Lung (tissue), 12 donors: ENCODE results near the gene RAD23B. TPM values are rescaled to one million over a fixed set of nuclear protein-coding genes. Genes with fewer than 3 reads are reported as not detected.
A peak's percentile ranks its signal among the peaks of the same experiment; 100 is the strongest.

ENCODE experiments used
- ATAC-seq: fragments of 200-7000 bp; cut with Tn5 transposase; one replicate; pipeline ENCODE4 v1.9.1; 2020; ENCODE audit warnings: moderate number of reproducible peaks; ENCODE audit not compliant: insufficient read depth, low FRiP score
- DNase-seq, 3 donors: peaks; one replicate each; pipeline ENCODE4 v3.0.0-alpha.2; 2013 to 2017
- H3K27ac ChIP-seq, 2 donors: one replicate each; pipeline ENCODE4 v1.5.1; 2013; ENCODE audit warnings: mild to moderate bottlenecking in 2 of 2, moderate library complexity in 2 of 2, control low read depth in 1 of 2, inconsistent platforms in 1 of 2, low read depth in 1 of 2, low read length in 1 of 2
- H3K27me3 ChIP-seq, 3 donors: one replicate each; pipeline ENCODE4 v1.5.1; 2013; ENCODE audit warnings: low read length in 2 of 3; ENCODE audit not compliant: control insufficient read depth in 3 of 3, insufficient read depth in 3 of 3
- H3K36me3 ChIP-seq, 4 donors: one replicate each; pipeline ENCODE4 v1.5.1; 2013; ENCODE audit warnings: low read length in 4 of 4, mild to moderate bottlenecking in 1 of 4, moderate library complexity in 1 of 4; ENCODE audit not compliant: control insufficient read depth in 4 of 4, insufficient read depth in 4 of 4
- H3K4me1 ChIP-seq, 5 donors: one replicate each; pipeline ENCODE4 v1.5.1; 2013; ENCODE audit warnings: low read length in 5 of 5, mild to moderate bottlenecking in 2 of 5, moderate library complexity in 1 of 5; ENCODE audit not compliant: control insufficient read depth in 5 of 5, insufficient read depth in 5 of 5
- H3K4me3 ChIP-seq: one replicate; pipeline ENCODE4 v1.5.1; 2013; ENCODE audit warnings: mild to moderate bottlenecking, control low read depth, moderate library complexity
- H3K9ac ChIP-seq, 2 donors: one replicate each; pipeline ENCODE4 v1.5.1; 2013; ENCODE audit warnings: low read length in 2 of 2, control low read depth in 1 of 2; ENCODE audit not compliant: insufficient read depth in 1 of 2
- H3K9me3 ChIP-seq, 4 donors: one replicate each; pipeline ENCODE4 v1.5.1; 2013; ENCODE audit warnings: low read length in 3 of 4, mild to moderate bottlenecking in 1 of 4, moderate library complexity in 1 of 4; ENCODE audit not compliant: control insufficient read depth in 4 of 4, insufficient read depth in 3 of 4
- WGBS, 2 donors: extraction: QIAGEN DNeasy Blood & Tissue Kit; methylation state at CpG; one replicate each; pipeline ENCODE4 v1.1.7; 2013; 5-methylcytosine and 5-hydroxymethylcytosine counted together
- polyA plus RNA-seq, 2 donors: library from polyadenylated mRNA; stranded (reverse); fragments of 200-250 nt; gene quantifications; one replicate each; pipeline ENCODE4 v1.2.1, GENCODE V29; 2013
- total RNA-seq, 2 donors: library from RNA; depleted of rRNA in 1 of 2; stranded (reverse); fragments of >200 nt in 1 of 2; gene quantifications; one replicate each; pipeline ENCODE4 v1.2.1, GENCODE V29; 2014 to 2021
- TF ChIP-seq, protein P1 (sequence below): IDR thresholded peaks from 2 replicates; pipeline ENCODE4 v1.5.1; 2012; ENCODE audit warnings: mild to moderate bottlenecking; ENCODE audit errors: control extremely low read depth, extremely low read depth
- donor health status: control.
- donor health status: control.
- donor health status: Bipolar disorder and iron deficiency.
- donor health status: healthy.
- donor health status: DM: yes; HTN: yes; CAD: no.

RAD23B gene
- total and polyA plus RNA-seq, 4 donors, result 37.9 to 114 (median 62.3) TPM

GRCh38 chr9:107243742-107244141 lies 39.3 kb upstream of the RAD23B start:
- Histone ChIP-seq H3K4me3 (no peak overlapping the region), H3K27me3 (no peaks in the 10 kb centered on the region), H3K9ac (no peak overlapping the region), H3K9me3 (peaks cover 0 to 3% (median 0%) of the 10 kb centered on the region in 4 donors), H3K27ac (no peak overlapping the region), H3K36me3 (no peaks in the 10 kb centered on the region), H3K4me1 (peaks cover 0 to 5% (median 0%) of the 10 kb centered on the region in 5 donors)
- ATAC-seq (peak; percentile 41), DNase-seq (no peak)
- WGBS, 2 donors, result 50 to 65% methylated on average over 5 of the region's 5 CpGs
- TF ChIP-seq, protein P1, sequence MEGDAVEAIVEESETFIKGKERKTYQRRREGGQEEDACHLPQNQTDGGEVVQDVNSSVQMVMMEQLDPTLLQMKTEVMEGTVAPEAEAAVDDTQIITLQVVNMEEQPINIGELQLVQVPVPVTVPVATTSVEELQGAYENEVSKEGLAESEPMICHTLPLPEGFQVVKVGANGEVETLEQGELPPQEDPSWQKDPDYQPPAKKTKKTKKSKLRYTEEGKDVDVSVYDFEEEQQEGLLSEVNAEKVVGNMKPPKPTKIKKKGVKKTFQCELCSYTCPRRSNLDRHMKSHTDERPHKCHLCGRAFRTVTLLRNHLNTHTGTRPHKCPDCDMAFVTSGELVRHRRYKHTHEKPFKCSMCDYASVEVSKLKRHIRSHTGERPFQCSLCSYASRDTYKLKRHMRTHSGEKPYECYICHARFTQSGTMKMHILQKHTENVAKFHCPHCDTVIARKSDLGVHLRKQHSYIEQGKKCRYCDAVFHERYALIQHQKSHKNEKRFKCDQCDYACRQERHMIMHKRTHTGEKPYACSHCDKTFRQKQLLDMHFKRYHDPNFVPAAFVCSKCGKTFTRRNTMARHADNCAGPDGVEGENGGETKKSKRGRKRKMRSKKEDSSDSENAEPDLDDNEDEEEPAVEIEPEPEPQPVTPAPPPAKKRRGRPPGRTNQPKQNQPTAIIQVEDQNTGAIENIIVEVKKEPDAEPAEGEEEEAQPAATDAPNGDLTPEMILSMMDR, result no peak

- WGBS, 2 donors, result 88 to 95% methylated on average over 5 of the region's 5 CpGs
- peaks cover 0 to 3% (median 0%) of the 10 kb centered on the region in 4 donors for H3K9me3 ChIP-seq
These were observed 36.5 kb upstream of the RAD23B start for GRCh38 chr9:107246259-107247254.

DNA sequence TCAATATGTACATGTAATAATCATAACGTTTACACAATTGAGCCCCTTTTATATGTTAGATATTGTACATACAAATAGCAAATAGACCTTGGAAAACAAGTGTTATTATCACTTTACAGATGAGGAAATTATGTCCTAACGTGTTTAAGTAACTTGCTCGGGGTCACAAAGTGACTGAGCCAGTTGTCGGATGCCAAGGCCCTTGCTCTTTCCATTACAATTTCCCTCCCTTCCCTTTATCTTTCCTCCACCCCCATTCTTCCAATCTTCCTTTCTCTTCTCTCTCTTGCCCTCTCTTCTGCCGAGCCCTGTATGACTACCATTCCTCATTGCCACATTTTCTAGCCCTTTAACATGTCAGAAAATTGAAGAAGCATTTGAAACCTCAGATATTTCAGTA lies 34.4 kb upstream of the RAD23B start:
- WGBS, 2 donors, result 82 to 85% methylated on average over 5 of the region's 5 CpGs
- TF ChIP-seq, protein P1, result no peak

More at GRCh38 chr9:107246259-107247254, 36.5 kb upstream of the RAD23B start:
- H3K4me3 ChIP-seq, result no peak overlapping the region
- H3K27ac ChIP-seq, result no peak overlapping the region
- no peaks in the 10 kb centered on the region for H3K36me3 ChIP-seq
- H3K4me1 ChIP-seq, result peaks cover 0 to 5% (median 2%) of the 10 kb centered on the region in 5 donors
- TF ChIP-seq, protein P1, result no peak
- ATAC-seq (no peak), DNase-seq (peak in 1 of 3 donors; percentile 29)
- H3K27me3 ChIP-seq, result no peaks in the 10 kb centered on the region
- no peak overlapping the region for H3K9ac ChIP-seq

More for the DNA sequence above, 34.4 kb upstream of the RAD23B start:
- no peaks in the 10 kb centered on the region for H3K36me3 ChIP-seq
- peaks cover 0 to 11% (median 4%) of the 10 kb centered on the region in 5 donors for H3K4me1 ChIP-seq
- DNase-seq (no peak), ATAC-seq (no peak)
- no peak overlapping the region for H3K27ac ChIP-seq
- no peak overlapping the region for H3K9ac ChIP-seq
- no peaks in the 10 kb centered on the region for H3K27me3 ChIP-seq
- peaks cover 0 to 3% (median 0%) of the 10 kb centered on the region in 4 donors for H3K9me3 ChIP-seq
- H3K4me3 ChIP-seq, result no peak overlapping the region
